ENCODE data around the gene MYCBP2. TPM values are rescaled to one million over a fixed set of nuclear protein-coding genes. Genes with fewer than 3 reads are reported as not detected.
A peak's percentile ranks its signal among the peaks of the same experiment; 100 is the strongest.

Gene MYCBP2
- total RNA-seq, 1 experiment from 2014 or later = 55.6 TPM

DNA sequence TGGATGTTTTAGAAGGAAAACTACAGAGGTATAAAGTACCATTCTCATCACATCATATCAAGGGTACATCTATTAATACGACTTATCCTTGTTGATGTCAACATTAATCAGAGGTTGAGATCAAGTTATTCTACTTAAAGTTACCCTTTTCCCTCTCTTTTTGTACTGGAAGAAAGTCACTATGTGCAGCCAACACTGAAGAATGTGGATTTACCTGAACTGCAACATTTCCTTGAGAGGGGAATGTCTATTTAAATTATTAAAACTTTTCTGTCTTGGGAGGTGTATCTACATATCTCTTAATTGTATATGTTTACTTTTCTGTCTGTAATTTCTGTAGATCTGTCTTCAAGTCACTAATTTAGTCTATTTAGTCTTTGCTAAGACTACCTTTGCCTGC, 297.5 kb downstream of the MYCBP2 start:
- Histone ChIP-seq H3K79me2 (ENCODE audit: low read depth) (peaks cover 20% of the 10 kb centered on the region), H3K4me2 (peak overlapping the region; percentile 47), H3K27me3 (ENCODE audit: insufficient read depth, low read depth) (no peaks in the 10 kb centered on the region), H3K9me3 (ENCODE audit: insufficient read depth, low read depth) (no peaks in the 10 kb centered on the region), H3K4me1 (replicated peaks; ENCODE audit: insufficient read depth) (peaks cover 41% of the 10 kb centered on the region), H3K27ac (no peak overlapping the region), H3K9me2 (ENCODE audit: insufficient read depth) (no peaks in the 10 kb centered on the region; the same call in 1 of the 2 replicates), H3K36me3 (ENCODE audit: low read depth) (0 out of 2 replicates have a peak, but pooled peaks cover 3% of the 10 kb centered on the region), H2AFZ (no peak overlapping the region), H3K4me3 (no peak overlapping the region), H3F3A (ENCODE audit: insufficient read depth, low read depth) (peaks cover 8% of the 10 kb centered on the region; the same call in 1 of the 2 replicates), H4K20me1 (ENCODE audit: insufficient read depth) (peaks cover 19% of the 10 kb centered on the region)
- intact Hi-C loops (cut with micrococcal nuclease; ENCODE audit: unreplicated experiment) = loop anchor here (5.0 to 10.0 kb wide), 2 partner anchors 445 to 478 kb away; no protein-coding TSS in a partner anchor
- CTCF ChIA-PET = no interaction called here
- POLR2A ChIA-PET (ENCODE audit: unreplicated experiment) = no interaction called here
- BruUV-seq (replicated peaks) = no TSS peak
- TF ChIP-seq EZH2 (IDR thresholded peaks at IDR 0.05; ENCODE audit: low read depth) = no peak
- TF ChIP-seq, protein P1, sequence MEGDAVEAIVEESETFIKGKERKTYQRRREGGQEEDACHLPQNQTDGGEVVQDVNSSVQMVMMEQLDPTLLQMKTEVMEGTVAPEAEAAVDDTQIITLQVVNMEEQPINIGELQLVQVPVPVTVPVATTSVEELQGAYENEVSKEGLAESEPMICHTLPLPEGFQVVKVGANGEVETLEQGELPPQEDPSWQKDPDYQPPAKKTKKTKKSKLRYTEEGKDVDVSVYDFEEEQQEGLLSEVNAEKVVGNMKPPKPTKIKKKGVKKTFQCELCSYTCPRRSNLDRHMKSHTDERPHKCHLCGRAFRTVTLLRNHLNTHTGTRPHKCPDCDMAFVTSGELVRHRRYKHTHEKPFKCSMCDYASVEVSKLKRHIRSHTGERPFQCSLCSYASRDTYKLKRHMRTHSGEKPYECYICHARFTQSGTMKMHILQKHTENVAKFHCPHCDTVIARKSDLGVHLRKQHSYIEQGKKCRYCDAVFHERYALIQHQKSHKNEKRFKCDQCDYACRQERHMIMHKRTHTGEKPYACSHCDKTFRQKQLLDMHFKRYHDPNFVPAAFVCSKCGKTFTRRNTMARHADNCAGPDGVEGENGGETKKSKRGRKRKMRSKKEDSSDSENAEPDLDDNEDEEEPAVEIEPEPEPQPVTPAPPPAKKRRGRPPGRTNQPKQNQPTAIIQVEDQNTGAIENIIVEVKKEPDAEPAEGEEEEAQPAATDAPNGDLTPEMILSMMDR (conservative IDR thresholded peaks at IDR 0.05) = no peak
- peak in 1 of 2 experiments; percentile 72 for DNase-seq

DNA sequence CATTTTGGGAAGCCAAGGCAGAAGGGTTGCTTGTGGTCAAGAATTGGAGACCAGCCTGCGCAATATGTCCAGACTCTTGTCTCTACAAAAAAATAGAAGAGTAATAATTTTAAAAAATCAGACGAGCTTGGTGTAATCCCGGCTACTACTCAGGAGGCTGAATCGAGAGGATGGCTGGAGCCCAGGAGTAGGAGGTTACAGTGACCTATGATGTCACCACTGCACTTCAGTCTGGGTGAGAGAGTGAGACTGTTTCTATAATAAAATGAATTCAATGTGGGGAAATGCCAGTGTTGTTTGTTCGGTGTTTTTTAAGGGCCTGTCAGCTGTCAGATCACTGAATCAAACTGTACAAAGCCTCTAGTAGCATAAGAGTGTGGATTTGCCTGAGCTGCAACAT, 298.7 kb downstream of the MYCBP2 start:
- TF ChIP-seq EZH2 (IDR thresholded peaks at IDR 0.05; ENCODE audit: low read depth) = no peak
- TF ChIP-seq, protein P1 (conservative IDR thresholded peaks at IDR 0.05) = no peak
- Histone ChIP-seq H3K9me3 (ENCODE audit: insufficient read depth, low read depth) (no peaks in the 10 kb centered on the region), H2AFZ (peak overlapping the region; percentile 84; the same call in 1 of the 2 replicates), H3K36me3 (ENCODE audit: low read depth) (0 out of 2 replicates have a peak, but pooled peaks cover 6% of the 10 kb centered on the region), H3K79me2 (ENCODE audit: low read depth) (peaks cover 32% of the 10 kb centered on the region), H3K9me2 (ENCODE audit: insufficient read depth) (no peaks in the 10 kb centered on the region; the same call in 1 of the 2 replicates), H3F3A (ENCODE audit: insufficient read depth, low read depth) (peaks cover 8% of the 10 kb centered on the region; the same call in 1 of the 2 replicates), H4K20me1 (ENCODE audit: insufficient read depth) (peaks cover 30% of the 10 kb centered on the region), H3K27me3 (ENCODE audit: insufficient read depth, low read depth) (no peaks in the 10 kb centered on the region), H3K4me1 (replicated peaks; ENCODE audit: insufficient read depth) (peaks cover 41% of the 10 kb centered on the region), H3K4me3 (no peak overlapping the region), H3K27ac (no peak overlapping the region), H3K4me2 (peak overlapping the region; percentile 85)
- no peak for DNase-seq
- no TSS peak for BruUV-seq (replicated peaks)
- intact Hi-C loops (cut with micrococcal nuclease; ENCODE audit: unreplicated experiment) = loop anchor here (5.0 to 10.0 kb wide), 2 partner anchors 447 to 479 kb away; no protein-coding TSS in a partner anchor
- ChIA-PET CTCF (no interaction called here), POLR2A (ENCODE audit: unreplicated experiment) (no interaction called here)

DNA sequence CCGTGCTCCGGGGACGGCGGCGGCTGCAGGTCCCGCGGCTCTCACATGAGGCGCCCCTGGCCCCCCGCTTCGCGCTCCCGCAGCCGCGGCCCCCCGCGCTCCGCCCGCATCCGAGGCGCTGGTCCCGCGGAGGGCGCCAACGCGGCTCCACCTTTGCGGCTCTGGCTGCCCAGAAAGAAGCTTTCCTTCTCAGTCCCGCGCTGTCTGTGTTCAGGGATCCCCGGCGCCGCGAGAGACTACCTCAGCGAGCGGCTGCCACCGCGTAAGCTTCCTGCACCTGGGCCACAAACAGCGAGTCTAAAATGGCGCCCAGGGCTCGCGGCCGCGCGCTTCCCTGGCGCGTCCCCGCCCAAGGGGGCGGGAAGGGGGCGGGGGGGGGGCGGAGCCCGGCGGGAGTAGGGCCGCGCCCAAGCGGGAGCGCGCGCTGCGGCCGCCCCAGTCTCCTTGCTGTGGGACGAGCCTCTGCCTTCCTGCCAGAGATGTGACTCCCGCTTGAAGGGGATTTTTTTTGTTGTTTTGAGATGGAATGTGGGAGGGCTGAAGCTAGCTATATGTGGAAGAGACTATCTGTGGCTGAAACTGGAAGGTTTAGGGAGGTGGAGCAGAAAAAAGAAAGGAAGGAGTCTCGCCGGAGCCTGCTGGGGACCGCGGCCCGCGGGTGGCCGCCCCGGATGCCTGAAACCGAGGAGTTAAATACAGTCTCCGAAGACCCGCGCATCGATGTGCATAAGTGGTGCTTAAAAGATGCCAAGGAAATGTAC, 299.9 kb downstream of the MYCBP2 start, which contains the start of gene FBXL3:
TSS of gene FBXL3 (minus strand) at position 299 of the 761 bp plus-strand sequence. CDS start 5,299 bp downstream, outside the sequence.
- peak; percentile 75 to 78 for DNase-seq
- intact Hi-C loops (cut with micrococcal nuclease; ENCODE audit: unreplicated experiment) = loop anchor here (2.0 to 10.0 kb wide), 4 partner anchors 34 to 480 kb away; partner anchors contain the start of genes CLN5 and MYCBP2
- POLR2A ChIA-PET (ENCODE audit: unreplicated experiment) = interaction anchor here (0.6 to 0.8 kb wide), 4 partner anchors 26 to 1753 kb away, joined by 4 to 12 read pairs (median 4); partner anchors contain the start of gene CLN5
- TSS peak; percentile 77 for BruUV-seq (replicated peaks)
- peak within 1 kb of the TSS; percentile 89 for H3K27ac ChIP-seq
- peak within 1 kb of the TSS; percentile 84 for H2AFZ ChIP-seq
- peaks cover 8% of the 10 kb centered on the region; the same call in 1 of the 2 replicates for H3F3A ChIP-seq (ENCODE audit: insufficient read depth, low read depth)
- H4K20me1 ChIP-seq (ENCODE audit: insufficient read depth) = peaks cover 40% of the 10 kb centered on the region
- CTCF ChIA-PET = no interaction called here
- 0 out of 2 replicates have a peak, but pooled peaks cover 6% of the 10 kb centered on the region for H3K36me3 ChIP-seq (ENCODE audit: low read depth)
- H3K9me2 ChIP-seq (ENCODE audit: insufficient read depth) = no peaks in the 10 kb centered on the region
- peaks cover 45% of the 10 kb centered on the region for H3K4me1 ChIP-seq (replicated peaks; ENCODE audit: insufficient read depth)
- no peaks in the 10 kb centered on the region for H3K27me3 ChIP-seq (ENCODE audit: insufficient read depth, low read depth)
- peak within 1 kb of the TSS; percentile 88 for H3K4me2 ChIP-seq
- TF ChIP-seq EZH2 (IDR thresholded peaks at IDR 0.05; ENCODE audit: low read depth) = no peak
- TF ChIP-seq, protein P1 (conservative IDR thresholded peaks at IDR 0.05) = no peak
- H3K9me3 ChIP-seq (ENCODE audit: insufficient read depth, low read depth) = no peaks in the 10 kb centered on the region
- peak within 1 kb of the TSS; percentile 95 for H3K4me3 ChIP-seq
- H3K79me2 ChIP-seq (ENCODE audit: low read depth) = peaks cover 44% of the 10 kb centered on the region
